HG03378 (cell line): ENCODE measurements around the gene TCN2.

ENCODE experiments used
- ATAC-seq: cut with Tn5 transposase; IDR thresholded peaks from one replicate; pipeline ENCODE4 v1.9.1; 2021; ENCODE audit warnings: mild to moderate bottlenecking, moderate library complexity; ENCODE audit not compliant: unreplicated experiment

The TCN2 gene

DNA sequence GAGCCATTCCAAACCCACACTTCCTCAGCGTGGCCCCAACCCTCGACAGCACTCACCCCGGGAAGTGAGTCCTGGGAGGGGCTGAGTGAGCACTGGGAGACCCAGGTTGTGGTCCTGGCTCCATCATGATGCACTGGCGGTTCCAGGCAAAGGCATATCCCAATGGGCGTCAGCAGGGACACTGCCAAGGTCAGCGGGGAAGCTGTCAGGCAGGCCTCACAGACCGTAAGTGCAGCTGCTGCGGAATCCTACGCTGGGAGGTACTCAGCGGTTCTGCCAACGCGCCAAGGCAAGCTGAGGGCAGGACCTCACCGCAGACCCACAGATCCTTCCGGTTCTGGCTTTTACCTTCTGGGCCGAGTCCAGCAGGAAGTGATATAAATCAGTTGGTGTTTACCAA is 31.1 kb upstream of the TCN2 start:
- ATAC-seq = no peak

DNA sequence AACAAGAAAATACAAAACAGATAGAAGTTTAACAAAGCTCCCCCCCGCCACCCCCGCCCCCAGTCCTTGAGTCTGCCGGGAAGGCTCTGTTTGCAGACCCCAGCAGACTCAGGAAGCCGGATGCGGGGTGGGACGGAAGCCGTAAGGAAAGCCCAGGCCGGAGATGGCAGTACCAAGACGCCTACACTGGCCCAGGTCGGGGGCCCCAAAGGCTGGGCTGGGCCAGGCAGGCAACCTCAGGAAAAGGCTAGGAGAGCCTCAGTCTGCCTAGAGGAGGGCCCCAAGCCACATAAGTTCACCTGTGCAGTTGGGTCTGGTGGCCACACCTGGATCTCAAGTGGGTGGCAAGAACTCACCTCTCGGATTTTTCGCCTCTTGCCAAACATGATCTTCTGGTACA is 28.5 kb upstream of the TCN2 start:
- no peak for ATAC-seq

DNA sequence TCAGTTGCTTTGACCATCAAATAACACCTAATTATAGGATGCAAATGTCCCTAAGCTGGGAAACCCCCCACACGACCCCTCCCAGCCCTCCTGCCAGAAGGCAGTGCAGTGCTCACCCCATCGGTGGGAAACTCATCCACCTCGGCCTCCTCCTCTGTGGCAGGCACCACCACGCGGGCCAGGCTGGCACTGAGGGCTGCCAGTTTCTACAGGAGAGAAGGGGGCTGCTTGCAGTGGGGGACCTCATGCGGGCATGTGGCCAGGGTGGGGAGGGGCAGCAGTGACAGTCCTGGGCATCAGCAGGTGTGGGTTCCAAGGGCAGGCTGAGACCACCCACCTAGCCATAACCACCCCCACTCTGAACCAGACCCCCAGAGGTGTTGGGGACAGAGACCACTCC is 26.1 kb upstream of the TCN2 start:
- no peak for ATAC-seq

DNA sequence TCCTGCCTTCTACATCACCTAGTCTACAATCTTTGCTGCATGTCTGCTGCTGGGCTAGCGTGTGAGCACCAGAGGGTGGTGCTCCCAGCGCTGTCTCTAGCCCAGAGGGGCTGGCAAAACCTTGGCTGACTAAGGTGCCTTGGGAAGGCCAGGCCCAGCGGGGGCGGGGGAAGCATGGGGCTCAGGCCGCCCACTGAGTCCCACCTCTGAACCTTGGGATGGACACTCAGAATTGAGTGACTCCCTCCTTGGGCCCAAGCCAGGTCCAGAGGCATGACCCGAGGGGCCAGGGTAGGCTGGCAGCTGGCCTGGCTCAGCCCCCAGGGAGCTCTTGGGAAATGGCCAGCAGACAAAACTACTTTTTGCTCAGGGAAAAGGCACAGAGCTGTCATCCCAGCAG is 24.9 kb upstream of the TCN2 start:
- no peak for ATAC-seq

DNA sequence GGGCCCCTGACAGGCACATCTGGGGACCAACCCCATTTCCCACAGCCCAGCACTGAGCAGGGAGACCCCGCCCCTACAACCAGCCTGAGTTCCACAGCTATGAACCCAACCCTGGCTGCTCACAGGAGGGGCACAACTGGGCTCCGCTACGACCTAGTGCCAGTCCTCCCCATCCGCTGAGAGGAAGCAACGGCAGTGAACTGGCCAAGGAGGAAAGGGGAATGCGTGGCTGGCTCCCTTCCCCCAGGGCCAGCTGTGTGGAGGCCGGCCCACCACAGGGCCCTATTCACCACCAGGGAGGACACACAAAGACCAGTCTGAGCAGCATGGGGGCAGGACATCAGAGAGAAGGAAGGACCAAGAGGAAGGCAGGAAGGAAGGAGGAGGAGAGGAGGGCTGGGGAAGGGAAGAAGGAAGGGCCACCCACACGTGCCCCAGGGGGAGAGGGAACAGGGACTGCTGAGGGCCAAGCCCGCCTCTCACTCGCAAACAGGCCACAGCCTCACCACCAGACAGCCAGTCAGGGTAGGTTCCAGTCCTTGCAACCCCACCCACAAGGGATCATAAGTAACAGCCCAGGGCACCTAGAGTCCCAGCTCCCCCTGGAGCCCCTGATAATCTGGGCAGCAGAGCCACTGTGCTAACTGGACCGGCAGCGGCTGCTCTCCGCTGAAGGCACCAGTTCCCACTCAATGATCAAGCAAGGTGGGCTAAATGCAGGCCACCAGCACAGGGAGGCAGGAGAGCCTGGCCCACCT is 24.0 kb upstream of the TCN2 start:
- ATAC-seq = no peak

DNA sequence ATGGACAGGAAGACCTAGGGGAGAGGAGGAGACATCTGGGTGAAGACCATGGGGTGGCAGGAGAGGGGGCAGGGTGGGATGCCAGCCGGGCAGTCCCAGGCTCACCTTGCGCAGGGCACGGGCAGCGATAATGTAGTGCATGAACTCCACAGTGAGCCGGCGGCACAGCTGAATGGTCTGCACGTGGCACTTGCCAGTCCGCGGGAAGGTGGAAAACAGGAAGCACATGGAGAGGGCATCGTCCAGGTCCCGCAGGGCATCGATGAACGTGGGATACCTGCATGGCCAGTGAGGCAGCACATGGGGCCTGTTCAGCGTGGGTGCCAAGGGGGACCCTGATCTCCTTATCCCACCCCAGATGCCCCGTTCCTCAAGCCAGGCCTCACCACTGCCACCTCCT is 22.5 kb upstream of the TCN2 start:
- ATAC-seq = no peak

DNA sequence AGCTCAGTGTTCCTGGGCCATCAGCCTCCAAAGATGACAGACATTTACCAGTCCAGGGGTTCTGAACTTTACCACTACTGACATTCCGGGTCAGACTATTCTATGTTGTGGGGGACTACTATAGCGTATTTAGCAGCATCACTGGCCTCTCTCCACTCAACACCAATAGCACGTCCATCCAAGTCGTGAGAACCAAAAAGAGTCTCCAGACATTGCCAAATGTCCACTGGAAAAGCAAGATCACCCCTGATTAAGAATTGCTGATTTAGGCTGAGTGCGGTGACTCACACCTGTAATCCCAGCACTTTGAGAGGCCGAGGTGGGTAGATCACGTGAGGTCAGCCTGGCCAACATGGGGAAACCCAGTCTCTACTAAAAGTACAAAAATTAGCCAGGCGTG is 20.6 kb upstream of the TCN2 start:
- no peak for ATAC-seq

DNA sequence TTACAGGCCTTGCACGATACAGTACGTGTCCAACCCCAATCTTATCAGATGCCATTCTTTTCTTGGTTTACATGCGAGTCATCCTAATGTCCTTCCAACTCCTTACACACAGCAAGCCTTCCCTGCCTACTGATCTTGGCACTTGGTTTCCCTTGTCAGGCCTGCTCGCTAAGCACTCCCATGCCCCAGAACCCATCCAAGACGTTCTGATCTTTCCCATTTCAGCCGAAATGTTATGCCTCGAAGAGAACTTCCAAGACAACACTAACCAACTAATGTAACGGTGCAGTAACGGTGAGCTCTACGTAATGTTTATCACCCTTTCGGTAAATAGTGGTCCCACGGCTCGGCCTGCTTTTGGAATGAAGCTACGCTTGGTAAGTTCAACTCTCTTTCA is 15.8 kb upstream of the TCN2 start:
- ATAC-seq = no peak

DNA sequence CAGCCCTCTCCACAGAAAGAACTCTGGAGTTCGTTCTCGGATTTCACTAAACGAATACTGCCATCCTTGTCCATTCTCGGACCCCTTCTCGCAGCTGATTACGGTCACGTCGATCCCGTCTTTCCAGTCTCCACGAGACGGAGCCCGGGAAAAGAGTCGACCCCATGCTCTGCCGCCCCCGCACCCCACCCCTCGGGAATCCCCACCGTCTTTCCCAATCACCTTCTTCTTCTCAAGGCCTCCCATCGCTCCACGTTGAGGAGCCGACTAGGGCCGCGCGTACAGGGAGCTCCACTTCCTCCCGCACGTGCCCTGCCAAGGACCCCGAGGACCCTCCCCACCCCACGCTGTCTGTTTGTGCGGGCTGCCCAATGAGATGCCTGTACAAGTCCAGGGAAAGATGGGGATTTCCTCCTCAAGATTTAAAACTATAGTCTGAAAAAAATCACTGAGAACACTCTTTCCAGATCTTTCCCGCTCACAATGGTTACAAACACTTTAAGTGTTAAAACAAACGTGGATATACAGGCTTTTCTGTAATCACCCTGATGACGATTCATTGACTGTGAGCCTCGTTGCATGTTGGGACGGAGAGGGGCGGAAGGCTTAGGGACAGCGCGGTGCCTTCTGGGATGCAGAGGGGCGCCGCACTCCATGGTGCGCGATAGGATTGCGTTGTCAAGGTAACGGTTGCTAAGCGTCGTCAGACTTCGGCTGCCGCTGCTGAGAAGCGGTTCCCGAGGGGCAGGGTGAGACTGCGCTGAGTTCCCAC is 15.2 kb upstream of the TCN2 start, which contains the start of gene PES1:
PES1 (minus strand) TSS at position 323 of the 772 bp plus-strand sequence; CDS start at position 246, 77 bp downstream.
- ATAC-seq = peak; percentile 87

DNA sequence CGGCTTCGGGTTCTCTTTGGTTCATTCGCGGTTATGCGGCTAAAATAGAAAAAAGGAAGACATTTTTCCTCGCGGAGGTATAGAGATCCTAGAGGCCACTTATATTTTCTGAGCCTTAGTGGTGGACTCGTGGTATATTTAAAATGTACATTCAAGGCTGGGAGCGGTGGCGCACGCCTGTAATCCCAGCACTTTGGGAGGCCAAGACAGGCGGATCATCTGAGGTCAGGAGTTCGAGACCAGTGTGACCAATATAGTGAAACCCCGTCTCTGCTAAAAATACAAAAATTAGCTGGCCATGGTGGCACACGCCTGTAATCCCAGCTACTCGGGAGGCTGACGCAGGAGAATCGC is 14.6 kb upstream of the TCN2 start:
- peak; percentile 1 for ATAC-seq

DNA sequence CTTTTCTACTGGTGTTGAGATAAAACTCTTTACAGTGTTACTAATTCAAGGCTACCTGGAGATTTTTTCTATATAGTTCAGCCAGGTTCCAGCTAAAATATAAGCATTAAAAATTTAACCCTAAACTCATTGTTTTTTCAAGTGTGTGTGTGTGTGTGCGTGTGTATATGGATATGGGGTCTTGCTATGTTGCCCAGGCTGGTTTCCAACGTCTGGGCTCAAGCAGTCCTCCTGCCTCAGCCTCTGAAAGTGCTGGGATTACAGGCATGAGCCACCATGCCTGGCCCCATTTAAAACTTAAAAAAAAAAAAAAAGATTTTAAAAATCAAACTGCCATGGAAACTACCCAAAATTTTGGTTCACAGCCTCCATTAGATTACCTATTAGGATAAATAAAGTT is 10.8 kb upstream of the TCN2 start:
- ATAC-seq = no peak

DNA sequence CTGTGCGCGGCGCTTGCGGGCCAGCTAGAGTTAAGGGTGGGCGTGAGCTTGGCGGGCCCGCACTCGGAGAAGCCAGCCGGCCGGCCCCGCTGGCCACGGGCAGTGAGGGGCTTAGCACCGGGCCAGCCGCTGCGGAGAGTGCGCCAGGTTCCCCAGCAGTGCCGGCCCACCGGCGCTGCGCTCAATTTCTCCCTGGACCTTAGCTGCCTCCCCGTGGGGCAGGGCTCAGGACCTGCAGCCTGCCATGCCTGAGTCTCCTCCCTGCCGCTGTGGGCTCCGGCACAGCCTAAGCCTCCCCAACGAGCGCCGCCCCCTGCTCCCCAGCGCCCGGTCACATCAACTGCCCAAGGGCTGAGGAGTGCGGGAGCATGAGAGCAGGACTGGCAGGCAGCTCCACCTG is 10.1 kb upstream of the TCN2 start:
- ATAC-seq = no peak

DNA sequence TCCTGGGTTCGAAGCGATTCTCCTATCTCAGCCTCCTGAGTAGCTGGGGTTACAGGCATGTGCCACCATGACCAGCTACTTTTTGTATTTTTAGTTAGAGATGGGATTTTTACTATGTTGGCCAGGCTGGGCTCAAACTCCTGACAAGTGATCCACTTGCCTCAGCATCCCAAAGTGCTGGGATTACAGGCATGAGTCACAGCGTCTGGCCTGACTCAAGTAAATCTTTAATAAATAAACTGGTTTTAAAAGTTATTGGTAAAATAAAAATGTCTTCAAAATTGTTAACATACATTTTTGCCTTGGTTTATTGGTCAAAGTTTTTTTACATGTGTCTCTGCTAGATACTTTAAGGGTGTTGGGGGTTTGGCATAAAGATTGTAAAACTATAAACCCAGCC is 8.0 kb upstream of the TCN2 start:
- ATAC-seq = no peak

DNA sequence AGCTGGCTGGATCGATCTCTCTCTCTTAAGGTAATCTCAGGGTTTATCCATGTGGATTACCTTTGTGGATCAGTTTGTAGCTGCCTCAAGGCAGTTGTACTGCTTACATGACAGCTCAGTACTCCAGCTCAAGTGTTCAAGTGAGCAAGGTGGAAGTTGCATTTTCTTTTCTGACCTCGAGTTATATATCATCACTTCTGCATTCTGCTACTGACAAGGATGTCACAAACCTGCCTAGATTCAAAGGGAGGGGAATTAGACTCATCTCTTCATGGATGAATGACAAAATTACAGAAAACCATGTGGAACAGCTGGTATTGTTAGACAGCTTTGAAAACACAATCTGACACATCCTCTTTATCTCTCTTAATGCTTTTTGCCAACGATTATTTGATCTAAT is 6.1 kb upstream of the TCN2 start:
- ATAC-seq = no peak

DNA sequence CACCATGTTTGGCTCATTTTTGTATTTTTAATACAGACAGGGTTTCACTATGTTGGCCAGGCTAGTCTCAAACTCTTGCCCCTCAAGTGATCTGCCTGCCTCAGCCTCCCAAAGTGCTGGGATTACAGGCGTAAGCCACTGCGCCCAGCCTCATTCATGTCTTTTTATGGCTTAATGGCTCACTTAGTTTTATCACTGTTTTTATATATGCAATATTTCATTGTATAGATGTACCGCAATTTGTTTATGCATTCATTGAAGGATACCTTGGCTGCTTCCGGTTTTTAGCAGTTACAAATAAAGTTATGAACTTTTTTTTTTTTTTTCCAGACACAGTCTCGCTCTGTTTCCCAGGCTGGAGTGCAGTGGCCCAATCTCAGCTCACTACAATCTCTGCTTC is 5.5 kb upstream of the TCN2 start:
- no peak for ATAC-seq

DNA sequence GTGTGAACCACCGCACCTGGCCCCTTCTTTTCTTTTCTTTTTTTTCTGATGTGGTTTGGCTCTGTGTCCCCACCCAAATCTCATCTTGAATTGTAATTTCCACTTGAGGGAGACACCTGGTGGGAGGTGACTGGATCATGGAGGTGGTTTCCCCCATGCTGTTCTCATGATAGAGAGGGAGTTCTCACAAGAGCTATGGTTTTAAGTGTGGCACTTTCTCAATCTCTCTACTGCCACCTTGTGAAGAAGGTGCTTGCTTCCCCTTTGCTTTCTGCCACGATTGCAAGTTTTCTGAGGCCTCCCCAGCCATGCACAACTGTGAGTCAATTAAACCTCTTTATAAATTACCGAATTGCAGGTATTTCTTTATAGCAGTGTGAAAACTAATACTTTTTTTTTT is 4.9 kb upstream of the TCN2 start:
- ATAC-seq = no peak

DNA sequence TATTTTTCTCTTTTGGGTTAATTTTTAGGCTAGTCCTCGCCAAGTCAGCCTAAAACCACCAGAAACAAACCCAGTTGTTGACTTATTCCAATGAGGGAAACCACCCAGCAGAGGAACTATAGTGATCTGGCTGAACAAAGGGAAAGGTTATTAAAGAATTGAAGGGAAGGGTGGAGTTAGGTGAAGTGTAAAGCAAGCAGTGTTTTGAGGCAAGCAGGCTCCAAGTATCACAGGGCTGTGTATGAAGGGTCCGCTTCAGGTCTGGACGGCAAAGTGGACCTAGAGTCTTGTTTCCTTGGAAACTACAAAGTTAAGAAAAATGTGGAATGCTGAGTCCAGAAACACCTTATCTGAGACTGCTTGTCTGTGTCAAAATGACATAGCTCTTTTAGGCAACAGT is 3.2 kb upstream of the TCN2 start:
- ATAC-seq = no peak

DNA sequence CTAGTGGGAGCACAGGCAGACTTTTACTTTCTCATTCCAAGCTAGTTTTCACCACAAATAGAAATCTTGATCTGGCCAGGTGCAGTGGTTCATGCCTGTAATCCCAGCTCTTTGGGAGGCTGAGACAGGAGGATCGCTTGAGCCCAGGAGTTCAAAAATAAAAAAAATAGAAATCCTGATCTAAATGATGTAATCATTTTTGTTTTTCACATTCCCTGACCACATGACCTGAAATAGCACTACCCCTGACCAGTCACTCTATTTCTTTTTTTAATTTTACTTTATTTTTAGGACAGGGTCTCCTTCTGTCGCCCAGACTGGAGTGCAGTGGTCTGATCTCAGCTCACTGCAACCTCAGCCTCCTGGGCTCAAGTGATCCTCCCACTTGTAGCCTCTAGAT is 2.3 kb upstream of the TCN2 start:
- ATAC-seq = no peak

DNA sequence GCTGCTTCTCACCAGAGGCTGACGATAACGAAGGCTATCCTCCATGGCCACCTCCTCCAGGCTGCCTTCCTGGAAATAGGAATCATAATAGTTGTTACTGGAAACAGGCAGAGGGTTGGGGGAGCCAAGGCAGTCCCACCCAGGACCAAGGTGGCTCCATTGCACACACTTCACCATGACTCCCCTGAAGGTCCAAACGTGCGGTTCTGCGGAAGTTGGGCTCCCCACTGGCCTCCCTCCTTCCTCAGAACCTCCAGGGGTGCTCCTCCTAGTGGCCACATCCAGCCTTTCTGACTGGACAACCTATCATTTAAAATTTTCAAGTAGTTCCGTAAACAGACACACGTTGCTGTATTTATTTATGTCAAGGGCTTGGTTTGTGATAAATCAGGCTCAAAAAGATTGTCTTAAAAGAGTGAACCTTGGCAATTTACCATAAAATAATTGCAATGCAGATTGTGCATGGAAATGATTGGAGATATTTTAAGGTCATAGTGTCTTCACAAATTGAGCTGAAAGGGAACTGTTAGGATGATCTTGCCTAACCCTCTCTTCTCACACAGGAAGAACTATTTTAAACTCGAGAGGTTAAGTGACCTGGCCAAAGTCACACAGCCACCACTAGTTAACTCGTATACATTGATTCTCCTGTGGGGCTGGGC is 1.4 kb upstream of the TCN2 start:
- no peak for ATAC-seq

DNA sequence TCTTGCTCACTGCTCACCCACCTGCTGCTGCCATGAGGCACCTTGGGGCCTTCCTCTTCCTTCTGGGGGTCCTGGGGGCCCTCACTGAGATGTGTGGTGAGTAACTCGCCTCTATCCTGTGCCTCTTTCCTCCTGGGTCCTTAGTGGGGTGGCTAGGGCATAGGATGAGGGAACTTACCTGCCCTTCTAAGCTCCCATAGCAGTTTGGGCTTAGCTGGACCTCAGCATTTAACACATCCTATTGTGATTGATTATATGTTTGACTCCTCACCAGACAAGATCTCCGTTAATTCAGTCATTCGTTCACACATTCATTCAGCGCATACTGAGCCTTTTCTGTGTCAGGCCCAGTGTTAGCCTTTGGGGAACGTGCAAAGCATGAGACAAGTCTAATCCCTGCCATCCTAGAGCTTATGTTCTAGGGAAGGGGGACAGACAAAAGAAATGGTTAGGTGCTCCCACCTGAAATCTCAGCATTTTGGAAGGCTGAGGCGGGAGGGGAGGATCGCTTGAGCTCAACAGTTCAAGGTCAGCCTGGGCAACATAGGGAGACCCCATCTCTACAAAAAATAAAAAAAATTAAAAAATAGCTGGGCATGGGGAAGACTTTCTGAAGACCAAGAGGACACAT is 441 bp downstream of the TCN2 start:
- no peak for ATAC-seq

DNA sequence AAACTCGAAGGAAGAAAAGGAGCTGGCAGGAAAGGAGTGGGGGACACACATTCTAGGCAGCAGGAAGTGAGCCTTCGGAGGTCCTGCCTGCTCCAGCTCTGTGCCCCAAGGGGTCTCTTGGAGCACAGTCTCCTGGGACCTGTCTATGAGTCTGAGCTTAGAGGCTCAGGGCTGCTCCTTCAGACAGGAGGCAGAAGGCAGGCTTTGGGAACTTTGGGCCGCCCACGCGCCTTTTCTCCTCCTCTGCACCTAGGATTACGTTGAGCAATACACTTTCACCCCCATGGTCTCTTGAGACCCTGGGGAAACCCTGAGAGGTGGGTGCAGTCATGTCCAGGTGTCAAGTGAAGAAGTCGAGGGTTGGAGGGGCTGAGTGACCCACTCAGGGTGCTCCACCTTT is 965 bp downstream of the TCN2 start:
- ATAC-seq = no peak
